Measurements from ENCODE around the gene TNS4.

DNA sequence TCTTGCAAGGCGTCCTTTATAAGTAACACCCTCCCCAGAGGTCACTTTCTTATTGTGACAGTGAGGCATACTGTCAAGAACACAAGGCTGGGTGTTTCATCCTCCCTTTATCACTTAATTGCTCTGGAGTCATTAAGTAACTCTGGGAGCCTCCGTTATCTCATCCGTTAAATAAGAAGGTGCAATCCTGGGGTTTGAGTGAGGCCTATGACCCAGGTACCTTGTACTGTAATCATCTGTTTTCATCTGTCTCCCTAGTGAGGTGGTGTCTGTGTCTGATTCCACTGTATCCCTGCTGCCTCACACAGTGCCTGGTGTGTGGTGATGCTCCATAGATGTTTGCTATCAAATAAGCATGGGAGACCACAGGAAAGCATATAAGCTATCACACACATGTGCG, 17.7 kb downstream of the TNS4 start:
- TF ChIP-seq, protein P1, sequence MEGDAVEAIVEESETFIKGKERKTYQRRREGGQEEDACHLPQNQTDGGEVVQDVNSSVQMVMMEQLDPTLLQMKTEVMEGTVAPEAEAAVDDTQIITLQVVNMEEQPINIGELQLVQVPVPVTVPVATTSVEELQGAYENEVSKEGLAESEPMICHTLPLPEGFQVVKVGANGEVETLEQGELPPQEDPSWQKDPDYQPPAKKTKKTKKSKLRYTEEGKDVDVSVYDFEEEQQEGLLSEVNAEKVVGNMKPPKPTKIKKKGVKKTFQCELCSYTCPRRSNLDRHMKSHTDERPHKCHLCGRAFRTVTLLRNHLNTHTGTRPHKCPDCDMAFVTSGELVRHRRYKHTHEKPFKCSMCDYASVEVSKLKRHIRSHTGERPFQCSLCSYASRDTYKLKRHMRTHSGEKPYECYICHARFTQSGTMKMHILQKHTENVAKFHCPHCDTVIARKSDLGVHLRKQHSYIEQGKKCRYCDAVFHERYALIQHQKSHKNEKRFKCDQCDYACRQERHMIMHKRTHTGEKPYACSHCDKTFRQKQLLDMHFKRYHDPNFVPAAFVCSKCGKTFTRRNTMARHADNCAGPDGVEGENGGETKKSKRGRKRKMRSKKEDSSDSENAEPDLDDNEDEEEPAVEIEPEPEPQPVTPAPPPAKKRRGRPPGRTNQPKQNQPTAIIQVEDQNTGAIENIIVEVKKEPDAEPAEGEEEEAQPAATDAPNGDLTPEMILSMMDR (IDR thresholded peaks at IDR 0.05; ENCODE audit: low read length): no peak
- TF ChIP-seq EZH2phosphoT487 (IDR thresholded peaks at IDR 0.05; ENCODE audit: low read length): no peak
- no peak for TF ChIP-seq EZH2 (optimal IDR thresholded peaks at IDR 0.05; ENCODE audit: low read depth, low read length)
